ENCODE measurements around the gene DNAH17.

The DNAH17 gene

GRCh38 chr17:78605886-78606285 is 28.7 kb upstream of the DNAH17 start:
- DNase-seq: no peak

GRCh38 chr17:78605429-78605828 is 28.2 kb upstream of the DNAH17 start:
- DNase-seq: no peak

GRCh38 chr17:78602246-78602645 is 25.1 kb upstream of the DNAH17 start:
- no peak for DNase-seq

GRCh38 chr17:78601577-78602190 is 24.5 kb upstream of the DNAH17 start:
- no peak for DNase-seq

GRCh38 chr17:78600181-78600721 is 23.1 kb upstream of the DNAH17 start:
- DNase-seq: no peak

GRCh38 chr17:78599419-78599818 is 22.2 kb upstream of the DNAH17 start:
- DNase-seq: no peak

GRCh38 chr17:78598013-78598471 is 20.8 kb upstream of the DNAH17 start:
- DNase-seq: no peak

GRCh38 chr17:78596871-78597764 is 19.9 kb upstream of the DNAH17 start:
- no peak for DNase-seq

GRCh38 chr17:78595135-78595810 is 18.1 kb upstream of the DNAH17 start:
- no peak for DNase-seq

GRCh38 chr17:78592991-78593329 is 15.8 kb upstream of the DNAH17 start:
- DNase-seq: no peak

- DNase-seq: no peak
Measured at GRCh38 chr17:78591263-78591671, 14.1 kb upstream of the DNAH17 start.

GRCh38 chr17:78589885-78590284 is 12.7 kb upstream of the DNAH17 start:
- DNase-seq: no peak

- no peak for DNase-seq
Measured at GRCh38 chr17:78589031-78589675, 12.0 kb upstream of the DNAH17 start.

- DNase-seq: no peak
Measured at GRCh38 chr17:78588258-78589030, 11.2 kb upstream of the DNAH17 start.

- no peak for DNase-seq
Measured at GRCh38 chr17:78585006-78585630, 7.9 kb upstream of the DNAH17 start.

GRCh38 chr17:78583091-78583490 is 5.9 kb upstream of the DNAH17 start:
- DNase-seq: no peak

GRCh38 chr17:78581304-78581703 is 4.1 kb upstream of the DNAH17 start:
- no peak for DNase-seq

- DNase-seq: no peak
Measured at GRCh38 chr17:78580277-78580804, 3.1 kb upstream of the DNAH17 start.

GRCh38 chr17:78576389-78577112 is 645 bp downstream of the DNAH17 start:
- DNase-seq: no peak

GRCh38 chr17:78575899-78576298 is 1.3 kb downstream of the DNAH17 start:
- DNase-seq: no peak

- DNase-seq: no peak
Measured at GRCh38 chr17:78575340-78575739, 1.9 kb downstream of the DNAH17 start.

Data from activated T-cell treated with anti-CD3 and anti-CD28 coated beads for 4 hours (primary cell).